ENCODE data around the gene TPM4. TPM values are rescaled to one million over a fixed set of nuclear protein-coding genes. Genes with fewer than 3 reads are reported as not detected.
A peak's percentile ranks its signal among the peaks of the same experiment; 100 is the strongest.

Gene TPM4
- total RNA-seq, 2 donors from 2014 or later, result 379 TPM

GRCh38 chr19:16089010-16089846, 12.9 kb downstream of the TPM4 start:
- H3K4me3 ChIP-seq, result no peak overlapping the region
- DNase-seq (ENCODE audit: low spot score), result no peak
- intact Hi-C loops (cut with DNase I), result no loop called here
- peaks cover 17% of the 10 kb centered on the region for H3K4me1 ChIP-seq (replicated peaks)
- TF ChIP-seq POLR2AphosphoS5 (IDR thresholded peaks at IDR 0.05) (no peak), CTCF (IDR thresholded peaks at IDR 0.05) (no peak), POLR2A (IDR thresholded peaks at IDR 0.05) (no peak)
- peaks cover 16 to 54% of the 10 kb centered on the region in 2 donors for H3K36me3 ChIP-seq
- H3K27me3 ChIP-seq (replicated peaks; ENCODE audit: insufficient read depth), result no peaks in the 10 kb centered on the region
- peak overlapping the region; percentile 74 to 83 for H3K27ac ChIP-seq
- WGBS, result 66% methylated on average over 10 of the region's 10 CpGs
- no peaks in the 10 kb centered on the region for H3K9me3 ChIP-seq

GRCh38 chr19:16091546-16092475, 15.5 kb downstream of the TPM4 start:
- TF ChIP-seq CTCF (IDR thresholded peaks at IDR 0.05), result no peak
- TF ChIP-seq POLR2A (IDR thresholded peaks at IDR 0.05), result no peak
- TF ChIP-seq POLR2AphosphoS5 (IDR thresholded peaks at IDR 0.05), result no peak
- Histone ChIP-seq H3K27me3 (replicated peaks; ENCODE audit: insufficient read depth) (no peaks in the 10 kb centered on the region), H3K4me3 (no peak overlapping the region), H3K4me1 (replicated peaks) (peaks cover 17% of the 10 kb centered on the region), H3K27ac (peak overlapping the region; percentile 63 to 89), H3K9me3 (no peaks in the 10 kb centered on the region), H3K36me3 (peaks cover 9 to 40% of the 10 kb centered on the region in 2 donors)
- WGBS, result 96% methylated on average over 13 of the region's 13 CpGs
- DNase-seq (ENCODE audit: low spot score), result no peak
- intact Hi-C loops (cut with DNase I), result no loop called here

DNA sequence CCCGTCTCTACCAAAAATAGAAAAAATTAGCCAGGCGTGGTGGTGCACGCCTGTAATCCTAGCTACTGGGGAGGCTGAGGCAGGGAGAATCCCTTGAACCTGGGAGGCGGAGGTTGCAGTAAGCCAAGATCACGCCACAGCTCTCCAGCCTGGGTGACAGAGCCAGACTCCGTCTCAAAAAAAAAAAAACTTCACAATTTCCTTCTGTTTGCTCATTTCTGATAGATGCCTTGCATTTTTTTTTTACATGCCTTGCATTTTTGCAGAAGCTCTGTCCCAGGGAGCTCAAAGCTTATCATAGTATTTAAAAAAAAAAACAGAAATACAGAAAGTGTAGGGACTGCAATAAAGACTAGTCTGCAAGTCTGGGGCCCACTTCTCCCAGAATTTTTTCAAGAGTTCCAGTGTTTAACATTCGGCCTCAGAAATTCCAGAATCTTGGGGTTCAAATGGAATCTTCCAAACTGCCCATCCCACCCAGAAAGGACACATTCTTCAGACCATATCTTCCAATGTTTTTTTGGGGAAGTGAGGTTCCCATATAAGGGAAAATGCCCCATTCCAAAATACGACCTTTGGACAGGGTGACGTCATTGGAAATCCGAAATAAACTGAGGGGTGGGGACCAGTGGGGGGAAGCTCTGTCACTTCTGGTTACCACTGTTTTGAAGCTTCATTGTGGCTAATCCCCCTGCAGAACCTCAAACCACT, 18.2 kb downstream of the TPM4 start:
- no peak overlapping the region for H3K4me3 ChIP-seq
- no peaks in the 10 kb centered on the region for H3K27me3 ChIP-seq (replicated peaks; ENCODE audit: insufficient read depth)
- 75% methylated on average over 10 of the region's 10 CpGs for WGBS
- H3K4me1 ChIP-seq (replicated peaks), result no peaks in the 10 kb centered on the region
- DNase-seq (ENCODE audit: low spot score), result no peak
- TF ChIP-seq POLR2A (IDR thresholded peaks at IDR 0.05), result no peak
- no peak for TF ChIP-seq POLR2AphosphoS5 (IDR thresholded peaks at IDR 0.05)
- no peak for TF ChIP-seq CTCF (IDR thresholded peaks at IDR 0.05)
- H3K27ac ChIP-seq, result peak overlapping the region; percentile 63 to 89
- H3K36me3 ChIP-seq, result peaks cover 9 to 33% of the 10 kb centered on the region in 2 donors
- no peaks in the 10 kb centered on the region for H3K9me3 ChIP-seq
- intact Hi-C loops (cut with DNase I), result no loop called here

DNA sequence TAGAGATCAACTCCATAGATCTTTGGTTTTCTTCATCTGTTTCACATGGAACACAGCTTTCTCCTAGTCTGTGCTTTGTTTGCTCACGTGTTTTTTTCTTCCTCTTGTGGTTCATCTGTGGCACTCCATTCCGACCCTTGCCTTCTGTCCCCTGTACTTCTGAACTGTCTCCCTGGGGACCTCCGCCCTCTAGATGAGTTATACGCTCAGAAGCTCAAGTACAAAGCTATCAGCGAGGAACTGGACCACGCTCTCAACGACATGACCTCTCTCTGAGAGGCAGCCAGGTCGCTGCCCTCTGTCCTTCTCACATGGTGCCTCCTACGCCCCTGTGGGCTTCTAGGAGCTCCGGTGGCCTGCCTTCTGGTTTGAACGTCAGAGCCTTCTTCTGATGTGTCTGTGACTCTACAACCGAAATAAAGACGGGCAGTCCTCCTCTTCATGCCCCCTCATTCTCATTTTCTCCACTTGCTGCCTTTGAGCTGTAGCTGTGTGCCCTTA, 18.8 kb downstream of the TPM4 start:
- Histone ChIP-seq H3K9me3 (no peaks in the 10 kb centered on the region), H3K36me3 (peaks cover 9 to 30% of the 10 kb centered on the region in 2 donors), H3K4me3 (no peak overlapping the region), H3K27ac (peak overlapping the region; percentile 77 to 89), H3K4me1 (replicated peaks) (no peaks in the 10 kb centered on the region), H3K27me3 (replicated peaks; ENCODE audit: insufficient read depth) (no peaks in the 10 kb centered on the region)
- DNase-seq (ENCODE audit: low spot score), result no peak
- TF ChIP-seq POLR2AphosphoS5 (IDR thresholded peaks at IDR 0.05) (no peak), CTCF (IDR thresholded peaks at IDR 0.05) (no peak), POLR2A (IDR thresholded peaks at IDR 0.05) (no peak)
- WGBS, result 76% methylated on average over 13 of the region's 13 CpGs
- intact Hi-C loops (cut with DNase I), result no loop called here

Measured in prostate gland (tissue), 2 donors.